Right renal pelvis (tissue), 4 donors: Measurements from ENCODE around the gene ARL14EPL. TPM values are rescaled to one million over a fixed set of nuclear protein-coding genes. Genes with fewer than 3 reads are reported as not detected.

ENCODE experiments used
- DNase-seq, 4 donors: peaks; one replicate each; pipeline ENCODE4 v3.0.0-alpha.2; 2013; ENCODE audit warnings: low read depth in 4 of 4, low spot score in 3 of 4, missing footprints in 1 of 4
- polyA plus RNA-seq, 4 donors: library from polyadenylated mRNA; unstranded; fragments of 120-200 nt; gene quantifications; one replicate each; pipeline ENCODE4 v1.2.1, GENCODE V29; 2013; ENCODE audit not compliant: insufficient read length in 4 of 4

Gene ARL14EPL
- polyA plus RNA-seq, result not detected

GRCh38 chr5:116032094-116032517 lies at the start of gene ARL14EPL:
Gene ARL14EPL, plus strand, starts transcription at chr5:116032472. Its CDS starts 18,994 bp downstream, at chr5:116051466.
- DNase-seq, result no peak

- DNase-seq, result no peak
These were observed 48.8 kb upstream of the ARL14EPL start for GRCh38 chr5:115983519-115983918.

GRCh38 chr5:115985802-115986757 lies 46.2 kb upstream of the ARL14EPL start:
- DNase-seq, result no peak

GRCh38 chr5:115988002-115988401 lies 44.3 kb upstream of the ARL14EPL start:
- no peak for DNase-seq

GRCh38 chr5:115992848-115993350 lies 39.4 kb upstream of the ARL14EPL start:
- no peak for DNase-seq

- DNase-seq, result no peak
These were observed 36.9 kb upstream of the ARL14EPL start for GRCh38 chr5:115995351-115995750.

GRCh38 chr5:116002116-116002906 lies 30.0 kb upstream of the ARL14EPL start:
- no peak for DNase-seq

GRCh38 chr5:116004248-116004647 lies 28.0 kb upstream of the ARL14EPL start:
- no peak for DNase-seq

- DNase-seq, result no peak
These were observed 22.5 kb upstream of the ARL14EPL start for GRCh38 chr5:116009806-116010205.

GRCh38 chr5:116011046-116011445 lies 21.2 kb upstream of the ARL14EPL start:
- no peak for DNase-seq

GRCh38 chr5:116013207-116013785 lies 19.0 kb upstream of the ARL14EPL start:
- no peak for DNase-seq

- no peak for DNase-seq
These were observed 18.3 kb upstream of the ARL14EPL start for GRCh38 chr5:116013936-116014335.

- DNase-seq, result no peak
These were observed 8.7 kb upstream of the ARL14EPL start for GRCh38 chr5:116023619-116024018.

GRCh38 chr5:116025866-116026265 lies 6.4 kb upstream of the ARL14EPL start:
- DNase-seq, result no peak

GRCh38 chr5:116032991-116033390 lies 719 bp downstream of the ARL14EPL start:
- no peak for DNase-seq

GRCh38 chr5:116035123-116035522 lies 2.9 kb downstream of the ARL14EPL start:
- DNase-seq, result no peak

GRCh38 chr5:116037236-116037822 lies 5.1 kb downstream of the ARL14EPL start:
- DNase-seq, result no peak

GRCh38 chr5:116038817-116039216 lies 6.5 kb downstream of the ARL14EPL start:
- no peak for DNase-seq

- DNase-seq, result no peak
These were observed 10.1 kb downstream of the ARL14EPL start for GRCh38 chr5:116042375-116042774.

- no peak for DNase-seq
These were observed 11.8 kb downstream of the ARL14EPL start for GRCh38 chr5:116044073-116044472.
